K562 (cell line): ENCODE measurements around the gene KLHL34. TPM values are rescaled to one million over a fixed set of nuclear protein-coding genes. Genes with fewer than 3 reads are reported as not detected.

Source experiments
- ATAC-seq: fragments of 200-7000 bp; cut with Tn5 transposase; 3 replicates; pipeline ENCODE4 v1.9.1; 2020; ENCODE audit warnings: moderate library complexity
- BruUV-seq: library from RNA; stranded (reverse); fragments of 400-500 nt; replicated peaks from 2 replicates; lab custom pipeline; 2021; lab: Mats Ljungman, UMichigan
- CTCF ChIA-PET: fragments of 300-600 bp; formaldehyde crosslinking; extraction: SDS; loops from one replicate; lab custom pipeline; 2021; ENCODE audit warnings: low intra/inter-chr PET ratio; lab: Yijun Ruan, JAX
- POLR2A ChIA-PET: fragments of 300-600, 350-650 bp; sonication (Branson Sonifier 250); formaldehyde crosslinking; extraction: SDS; loops from one replicate; lab custom pipeline; 2021; ENCODE audit warnings: antibody characterized with exemption, inconsistent platforms; lab: Yijun Ruan, JAX
- DNase-seq, 4 experiments: peaks; one replicate each; pipeline versions ENCODE4 v3.0.0 to v3.0.0-alpha.2; 2011 to 2018; ENCODE audit warnings: low spot score in 3 of 4, mixed read lengths in 3 of 4; ENCODE audit errors: extremely low read depth in 1 of 4
- FAIRE-seq: peaks from 2 replicates; lab custom pipeline; 2011; peaks lifted over from hg19 to GRCh38; lab: Jason Lieb, UNC
- H2AFZ ChIP-seq: 2 replicates; pipeline ENCODE4 v1.6.0; 2011; ENCODE audit warnings: low read depth, low read length, control low read depth, inconsistent platforms
- H3K27ac ChIP-seq: fragments of 200-600 bp; 3 replicates; pipeline ENCODE4 v1.8.0; 2011; ENCODE audit warnings: low read depth, mild to moderate bottlenecking, control low read depth, inconsistent platforms, low read length, moderate library complexity, mixed read lengths; ENCODE audit errors: extremely low read depth
- H3K27me3 ChIP-seq, 2 experiments: fragments of 300-600 bp in 1 of 2; 2 replicates in 1 of 2; 3 replicates in 1 of 2; pipeline versions ENCODE4 v1.6.0 to v1.8.0; 2011; ENCODE audit warnings: inconsistent platforms in 2 of 2, low read length in 2 of 2, mild to moderate bottlenecking in 1 of 2, mixed read lengths in 1 of 2, moderate library complexity in 1 of 2; ENCODE audit not compliant: control insufficient read depth in 2 of 2, insufficient read depth in 2 of 2
- H3K36me3 ChIP-seq: fragments of 300-600 bp; 3 replicates; pipeline ENCODE4 v1.8.0; 2011; ENCODE audit warnings: mild to moderate bottlenecking, low read length, inconsistent platforms; ENCODE audit not compliant: control insufficient read depth, insufficient read depth
- H3K4me1 ChIP-seq, 2 experiments: fragments of 200-600 bp in 1 of 2; replicated peaks in 1 of 2; 2 replicates in 1 of 2; 3 replicates in 1 of 2; pipeline versions ENCODE4 v1.5.1 to v1.8.0; 2011; ENCODE audit warnings: inconsistent platforms in 2 of 2, low read length in 2 of 2, mild to moderate bottlenecking in 1 of 2, mixed read lengths in 1 of 2, moderate library complexity in 1 of 2; ENCODE audit not compliant: control insufficient read depth in 2 of 2, insufficient read depth in 2 of 2
- H3K4me2 ChIP-seq: 2 replicates; pipeline ENCODE4 v1.6.1; 2011; ENCODE audit warnings: low read length, control low read depth, inconsistent platforms, mixed read lengths; ENCODE audit not compliant: insufficient read depth
- H3K4me3 ChIP-seq: fragments of 200-600 bp; sonication (generic), shearing (Covaris generic); 2 replicates; pipeline ENCODE4 v1.5.1; 2016; ENCODE audit warnings: control low read depth, inconsistent platforms
- H3K79me2 ChIP-seq: fragments of 200-600 bp; 3 replicates; pipeline ENCODE4 v1.8.0; 2011; ENCODE audit warnings: low read length, inconsistent platforms; ENCODE audit not compliant: control insufficient read depth, insufficient read depth
- H3K9ac ChIP-seq, 2 experiments: 2 replicates each; pipeline versions ENCODE4 v1.6.0 to v1.6.1; 2011; ENCODE audit warnings: low read depth in 2 of 2, low read length in 2 of 2, control low read depth in 1 of 2, inconsistent platforms in 1 of 2, mild to moderate bottlenecking in 1 of 2, mixed read lengths in 1 of 2; ENCODE audit not compliant: insufficient read depth in 1 of 2
- H3K9me1 ChIP-seq: one replicate; pipeline ENCODE4 v1.6.0; 2011; ENCODE audit warnings: inconsistent platforms, mild to moderate bottlenecking, low read length, moderate library complexity; ENCODE audit not compliant: control insufficient read depth, insufficient read depth
- H3K9me3 ChIP-seq: replicated peaks from 2 replicates; pipeline ENCODE4 v1.5.1; 2011; ENCODE audit warnings: low read depth, low read length, inconsistent platforms; ENCODE audit not compliant: control insufficient read depth, insufficient read depth
- H4K20me1 ChIP-seq: replicated peaks from 2 replicates; pipeline ENCODE4 v1.6.1; 2011; ENCODE audit warnings: low read length, inconsistent platforms, mixed read lengths; ENCODE audit not compliant: control insufficient read depth, insufficient read depth
- ARNT ChIP-seq, 2 experiments: fragments of 450-650 bp; IDR thresholded peaks; 2 replicates each; pipeline ENCODE4 v1.6.1; 2016; ENCODE audit warnings: mild to moderate bottlenecking in 1 of 2
- CCAR2 ChIP-seq: fragments of 200-400 bp; formaldehyde crosslinking; IDR thresholded peaks from 2 replicates; pipeline ENCODE4 v1.6.1; 2017; ENCODE audit warnings: mild to moderate bottlenecking, low read depth, low read length
- CEBPG ChIP-seq, 3 experiments: fragments of 200-800 bp in 1 of 3; sonication (Bioruptor generic) in 1 of 3; sonication (generic) in 1 of 3; formaldehyde crosslinking in 1 of 3; IDR thresholded peaks in 2 of 3; conservative IDR thresholded peaks in 1 of 3; 2 replicates each; pipeline versions ENCODE4 v1.6.1 to v1.8.0; 2016 to 2022; ENCODE audit warnings: missing compliant biosample characterization in 2 of 3, missing genetic modification characterization in 2 of 3, mild to moderate bottlenecking in 1 of 3, missing genetic modification reagents in 1 of 3
- E2F3 ChIP-seq: fragments of 250-450 bp; sonication (Bioruptor Pico); IDR thresholded peaks from 2 replicates; pipeline ENCODE4 v1.4.0; 2020; ENCODE audit warnings: mild to moderate bottlenecking
- ILF3 ChIP-seq: fragments of 450-650 bp; IDR thresholded peaks from 2 replicates; pipeline ENCODE4 v1.6.1; 2018; ENCODE audit warnings: antibody characterized with exemption, mild to moderate bottlenecking, moderate library complexity, borderline replicate concordance
- IRF2 ChIP-seq: sonication (generic); formaldehyde crosslinking; IDR thresholded peaks from 2 replicates; pipeline ENCODE4 v1.8.1; 2022; ENCODE audit warnings: mild to moderate bottlenecking, missing genetic modification reagents
- KAT7 ChIP-seq: sonication (generic); formaldehyde crosslinking; IDR thresholded peaks from 2 replicates; pipeline ENCODE4 v1.8.0; 2022; ENCODE audit warnings: missing genetic modification reagents, mild to moderate bottlenecking, borderline replicate concordance
- MCM2 ChIP-seq: fragments of 450-650 bp; IDR thresholded peaks from 2 replicates; pipeline ENCODE4 v1.6.1; 2017; ENCODE audit warnings: low read depth, mild to moderate bottlenecking
- NBN ChIP-seq: fragments of 450-650 bp; IDR thresholded peaks from 2 replicates; pipeline ENCODE4 v1.6.1; 2016; ENCODE audit warnings: low read depth, mild to moderate bottlenecking
- POLR3A ChIP-seq: IDR thresholded peaks from 2 replicates; pipeline ENCODE4 v1.6.1; 2011; ENCODE audit warnings: borderline replicate concordance, mild to moderate bottlenecking, moderate library complexity; ENCODE audit not compliant: insufficient read length, insufficient read depth; ENCODE audit errors: extremely low read depth
- SMARCE1 ChIP-seq: fragments of 450-650 bp; IDR thresholded peaks from 2 replicates; pipeline ENCODE4 v1.7.1; 2016; ENCODE audit warnings: mild to moderate bottlenecking
- TAF15 ChIP-seq: fragments of 200-400 bp; formaldehyde crosslinking; IDR thresholded peaks from 2 replicates; pipeline ENCODE4 v1.6.1; 2017; ENCODE audit warnings: mild to moderate bottlenecking, low read depth, low read length, moderate library complexity
- ZFPM2 ChIP-seq: fragments of 250-450 bp; sonication (Bioruptor Pico); IDR thresholded peaks from 2 replicates; pipeline ENCODE4 v1.5.1; 2022; ENCODE audit warnings: mild to moderate bottlenecking
- ZNF12 ChIP-seq: sonication (generic); formaldehyde crosslinking; IDR thresholded peaks from 2 replicates; pipeline ENCODE4 v1.4.0; 2020; ENCODE audit warnings: mild to moderate bottlenecking, missing genetic modification reagents
- ZNF584 ChIP-seq: fragments of 200-800 bp; sonication (Bioruptor generic); IDR thresholded peaks from 2 replicates; pipeline ENCODE4 v1.6.1; 2016; ENCODE audit warnings: low read depth, mild to moderate bottlenecking, missing genetic modification characterization, missing compliant biosample characterization
- WGBS: fragments of 100-300 bp; shearing (Covaris generic); methylation state at CpG from one replicate; pipeline ENCODE4 v1.1.6; 2016; ENCODE audit warnings: low coverage, mixed read lengths; ENCODE audit not compliant: insufficient coverage; ENCODE audit errors: missing lambda C conversion rate; 5-methylcytosine and 5-hydroxymethylcytosine counted together
- in situ Hi-C: fragments of 300-500 bp; cut with MboI; formaldehyde crosslinking; loops from 4 replicates; pipeline ENCODE4 v1.15.0; 2018; ENCODE audit warnings: inconsistent platforms, mixed read lengths
- intact Hi-C: fragments of 100-400 bp; cut with micrococcal nuclease; formaldehyde crosslinking; loops from 2 replicates; pipeline ENCODE4 v1.14.2; 2022
- polyA plus RNA-seq, 8 experiments: library from polyadenylated mRNA; depleted of rRNA in 4 of 8; stranded (reverse) in 5 of 8; unstranded in 3 of 8; fragments of >200 nt; fragmentation: Nextera tagmentation in 2 of 8; fragmentation: Illumina TruSeq in 1 of 8; extraction: Ambion mirVana in 2 of 8; extraction: Trizol in 1 of 8; gene quantifications; 2 replicates each; pipeline versions ENCODE4 v1.2.1 to v1.2.3, GENCODE V29; 2011 to 2014; ENCODE audit warnings: inconsistent platforms in 1 of 8, missing spikeins in 1 of 8
- total RNA-seq, 7 experiments: library from RNA; depleted of rRNA in 6 of 7; stranded (reverse); fragments of >200 nt in 6 of 7; fragmentation: Illumina TruSeq in 2 of 7; extraction: Trizol in 2 of 7; gene quantifications; 2 replicates each; pipeline versions ENCODE4 v1.2.1 to v1.2.3, GENCODE V29; 2011 to 2021; ENCODE audit warnings: low replicate concordance in 1 of 7
- TF ChIP-seq, protein P1 (sequence below): fragments of 450-650 bp; IDR thresholded peaks from 2 replicates; pipeline ENCODE4 v1.6.1; 2016; ENCODE audit warnings: borderline replicate concordance
- TF ChIP-seq, protein P2 (sequence below): sonication (generic); formaldehyde crosslinking; IDR thresholded peaks from 2 replicates; pipeline ENCODE4 v1.8.1; 2022; ENCODE audit warnings: missing genetic modification reagents
- TF ChIP-seq, protein P3 (sequence below): fragments of 250-450 bp; sonication (Bioruptor Pico); IDR thresholded peaks from 2 replicates; pipeline ENCODE4 v1.5.0; 2021

KLHL34 gene
- total and polyA plus RNA-seq, 9 of the 15 experiments (the other 6 are each of a cell fraction or from before 2014, with no cell fraction given), result not detected

DNA sequence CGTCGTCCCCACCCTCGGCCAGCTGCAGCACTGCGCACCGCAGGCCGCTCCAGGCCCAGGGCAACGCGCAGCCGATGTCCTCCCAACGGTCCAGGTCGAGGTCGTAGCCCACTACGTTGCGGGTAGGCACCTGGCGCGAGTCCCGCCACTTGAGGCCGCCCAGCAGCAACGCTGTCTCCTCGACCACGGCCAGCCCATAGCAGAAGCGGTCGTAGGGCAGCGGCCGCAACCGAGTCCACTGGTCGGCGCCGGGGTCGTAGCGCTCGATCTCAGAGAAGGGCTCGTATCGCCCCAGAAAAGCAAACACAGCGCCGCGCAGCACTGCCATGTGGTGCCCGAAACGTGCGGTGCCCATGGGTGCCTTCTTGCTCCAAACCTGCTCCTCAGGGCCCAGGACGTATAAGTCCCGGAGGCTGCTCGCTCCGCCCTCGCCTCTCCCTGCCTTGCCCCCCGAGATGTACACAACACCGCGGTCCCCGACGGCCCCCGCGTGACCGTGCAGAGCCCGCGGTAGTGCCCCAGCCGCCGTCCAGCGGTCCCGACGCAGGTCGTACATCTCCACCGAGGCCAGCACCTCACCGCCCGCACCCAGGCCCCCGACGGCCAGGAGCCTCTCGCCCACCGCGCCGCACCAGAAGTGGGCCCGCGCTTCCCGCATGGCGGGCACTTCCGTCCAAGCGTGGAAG is 2.1 kb downstream of the KLHL34 start:
- Histone ChIP-seq H3K9ac (no peak overlapping the region), H3K4me3 (no peak overlapping the region), H3K4me2 (no peak overlapping the region), H3K27me3 (no peaks in the 10 kb centered on the region), H3K79me2 (no peaks in the 10 kb centered on the region), H3K4me1 (no peaks in the 10 kb centered on the region; a peak in 1 of 5 replicates), H3K36me3 (no peaks in the 10 kb centered on the region), H2AFZ (no peak overlapping the region), H3K9me1 (no peaks in the 10 kb centered on the region), H4K20me1 (no peaks in the 10 kb centered on the region), H3K27ac (no peak overlapping the region), H3K9me3 (no peaks in the 10 kb centered on the region)
- 25% methylated on average over 26 of the region's 76 CpGs for WGBS
- FAIRE-seq (no peak), ATAC-seq (no peak), DNase-seq (no peak)
- POLR2A ChIA-PET, result no interaction called here
- intact Hi-C loops, result no loop called here
- no TSS peak for BruUV-seq
- in situ Hi-C loops, result no loop called here
- CTCF ChIA-PET, result no interaction called here
- TF ChIP-seq ZNF12 (no peak), ARNT (IDR thresholded peaks at IDR 0.05) (no peak), POLR3A (no peak), ZFPM2 (no peak), MCM2 (no peak), CEBPG (CRISPR knock-in tag; IDR thresholded peaks at IDR 0.05) (no peak), CEBPG (tag; conservative IDR thresholded peaks at IDR 0.05 in 1 of 2, IDR thresholded peaks at IDR 0.05 in 1 of 2) (no peak), IRF2 (CRISPR knock-in tag) (no peak), SMARCE1 (no peak), E2F3 (CRISPR knock-in tag) (no peak), NBN (no peak), CCAR2 (no peak), KAT7 (no peak), TAF15 (no peak), ILF3 (no peak), ZNF584 (CRISPR knock-in tag) (no peak)
- TF ChIP-seq, protein P1, sequence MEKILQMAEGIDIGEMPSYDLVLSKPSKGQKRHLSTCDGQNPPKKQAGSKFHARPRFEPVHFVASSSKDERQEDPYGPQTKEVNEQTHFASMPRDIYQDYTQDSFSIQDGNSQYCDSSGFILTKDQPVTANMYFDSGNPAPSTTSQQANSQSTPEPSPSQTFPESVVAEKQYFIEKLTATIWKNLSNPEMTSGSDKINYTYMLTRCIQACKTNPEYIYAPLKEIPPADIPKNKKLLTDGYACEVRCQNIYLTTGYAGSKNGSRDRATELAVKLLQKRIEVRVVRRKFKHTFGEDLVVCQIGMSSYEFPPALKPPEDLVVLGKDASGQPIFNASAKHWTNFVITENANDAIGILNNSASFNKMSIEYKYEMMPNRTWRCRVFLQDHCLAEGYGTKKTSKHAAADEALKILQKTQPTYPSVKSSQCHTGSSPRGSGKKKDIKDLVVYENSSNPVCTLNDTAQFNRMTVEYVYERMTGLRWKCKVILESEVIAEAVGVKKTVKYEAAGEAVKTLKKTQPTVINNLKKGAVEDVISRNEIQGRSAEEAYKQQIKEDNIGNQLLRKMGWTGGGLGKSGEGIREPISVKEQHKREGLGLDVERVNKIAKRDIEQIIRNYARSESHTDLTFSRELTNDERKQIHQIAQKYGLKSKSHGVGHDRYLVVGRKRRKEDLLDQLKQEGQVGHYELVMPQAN, result no peak
- TF ChIP-seq, protein P2, sequence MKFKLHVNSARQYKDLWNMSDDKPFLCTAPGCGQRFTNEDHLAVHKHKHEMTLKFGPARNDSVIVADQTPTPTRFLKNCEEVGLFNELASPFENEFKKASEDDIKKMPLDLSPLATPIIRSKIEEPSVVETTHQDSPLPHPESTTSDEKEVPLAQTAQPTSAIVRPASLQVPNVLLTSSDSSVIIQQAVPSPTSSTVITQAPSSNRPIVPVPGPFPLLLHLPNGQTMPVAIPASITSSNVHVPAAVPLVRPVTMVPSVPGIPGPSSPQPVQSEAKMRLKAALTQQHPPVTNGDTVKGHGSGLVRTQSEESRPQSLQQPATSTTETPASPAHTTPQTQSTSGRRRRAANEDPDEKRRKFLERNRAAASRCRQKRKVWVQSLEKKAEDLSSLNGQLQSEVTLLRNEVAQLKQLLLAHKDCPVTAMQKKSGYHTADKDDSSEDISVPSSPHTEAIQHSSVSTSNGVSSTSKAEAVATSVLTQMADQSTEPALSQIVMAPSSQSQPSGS (CRISPR knock-in tag), result no peak
- TF ChIP-seq, protein P3, sequence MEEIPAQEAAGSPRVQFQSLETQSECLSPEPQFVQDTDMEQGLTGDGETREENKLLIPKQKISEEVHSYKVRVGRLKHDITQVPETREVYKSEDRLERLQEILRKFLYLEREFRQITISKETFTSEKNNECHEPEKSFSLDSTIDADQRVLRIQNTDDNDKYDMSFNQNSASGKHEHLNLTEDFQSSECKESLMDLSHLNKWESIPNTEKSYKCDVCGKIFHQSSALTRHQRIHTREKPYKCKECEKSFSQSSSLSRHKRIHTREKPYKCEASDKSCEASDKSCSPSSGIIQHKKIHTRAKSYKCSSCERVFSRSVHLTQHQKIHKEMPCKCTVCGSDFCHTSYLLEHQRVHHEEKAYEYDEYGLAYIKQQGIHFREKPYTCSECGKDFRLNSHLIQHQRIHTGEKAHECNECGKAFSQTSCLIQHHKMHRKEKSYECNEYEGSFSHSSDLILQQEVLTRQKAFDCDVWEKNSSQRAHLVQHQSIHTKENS, result no peak
